ENCODE measurements around the gene SYPL2. TPM values are rescaled to one million over a fixed set of nuclear protein-coding genes. Genes with fewer than 3 reads are reported as not detected.

SYPL2 gene
- total RNA-seq, 1 experiment from 2014 or later: 1.3 TPM

GRCh38 chr1:109443476-109443875 is 22.9 kb upstream of the SYPL2 start:
- Histone ChIP-seq H3K4me2 (ENCODE audit: low read length) (no peak overlapping the region), H3K36me3 (ENCODE audit: control insufficient read depth in 1 of 2, insufficient read depth in 2 of 2, low read length in 2 of 2) (no peaks in the 10 kb centered on the region), H3K9ac (ENCODE audit: low read length) (no peak overlapping the region), H3K27me3 (ENCODE audit: insufficient read depth, low read length) (no peaks in the 10 kb centered on the region), H3K9me2 (ENCODE audit: insufficient read depth) (no peaks in the 10 kb centered on the region), H2AFZ (ENCODE audit: low read depth, low read length, poor library complexity, severe bottlenecking) (no peak overlapping the region), H3K9me3 (ENCODE audit: control insufficient read depth in 1 of 2, insufficient read depth in 1 of 2, low read depth in 1 of 2, low read length in 2 of 2) (no peaks in the 10 kb centered on the region), H3K27ac (ENCODE audit: low read depth, low read length) (no peak overlapping the region), H3K4me3 (replicated peaks in 1 of 2; ENCODE audit: low read depth in 1 of 2, low read length in 2 of 2) (no peak overlapping the region), H3K4me1 (ENCODE audit: control insufficient read depth in 1 of 2, insufficient read depth in 2 of 2, low read length in 2 of 2) (peaks cover 5 to 17% of the 10 kb centered on the region in 2 experiments), H3K79me2 (ENCODE audit: insufficient read depth, low read length) (no peaks in the 10 kb centered on the region), H4K20me1 (ENCODE audit: insufficient read depth) (no peaks in the 10 kb centered on the region)
- no TSS peak for BruUV-seq (replicated peaks)
- ATAC-seq (no peak), DNase-seq (ENCODE audit: low read depth, low spot score) (no peak)
- intact Hi-C loops (cut with micrococcal nuclease): no loop called here
- RAD21 ChIA-PET (ENCODE audit: low non-redundant PET in 1 of 2, low total read pairs in 2 of 2, uncharacterized antibody in 2 of 2, unreplicated experiment in 2 of 2): no interaction called here
- CTCF ChIA-PET: no interaction called here
- TF ChIP-seq SIN3A (IDR thresholded peaks at IDR 0.05; ENCODE audit: low read depth): no peak
- no peak for TF ChIP-seq POLR2AphosphoS5 (IDR thresholded peaks at IDR 0.05; ENCODE audit: low read depth, low read length)
- no peak for TF ChIP-seq ZNF274 (IDR thresholded peaks at IDR 0.05; ENCODE audit: low read depth, low read length)
- TF ChIP-seq, protein P1, sequence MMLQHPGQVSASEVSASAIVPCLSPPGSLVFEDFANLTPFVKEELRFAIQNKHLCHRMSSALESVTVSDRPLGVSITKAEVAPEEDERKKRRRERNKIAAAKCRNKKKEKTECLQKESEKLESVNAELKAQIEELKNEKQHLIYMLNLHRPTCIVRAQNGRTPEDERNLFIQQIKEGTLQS (IDR thresholded peaks at IDR 0.05): no peak
- TF ChIP-seq SP1 (IDR thresholded peaks at IDR 0.05; ENCODE audit: low read depth): no peak
- POLR2A ChIA-PET: no interaction called here

DNA sequence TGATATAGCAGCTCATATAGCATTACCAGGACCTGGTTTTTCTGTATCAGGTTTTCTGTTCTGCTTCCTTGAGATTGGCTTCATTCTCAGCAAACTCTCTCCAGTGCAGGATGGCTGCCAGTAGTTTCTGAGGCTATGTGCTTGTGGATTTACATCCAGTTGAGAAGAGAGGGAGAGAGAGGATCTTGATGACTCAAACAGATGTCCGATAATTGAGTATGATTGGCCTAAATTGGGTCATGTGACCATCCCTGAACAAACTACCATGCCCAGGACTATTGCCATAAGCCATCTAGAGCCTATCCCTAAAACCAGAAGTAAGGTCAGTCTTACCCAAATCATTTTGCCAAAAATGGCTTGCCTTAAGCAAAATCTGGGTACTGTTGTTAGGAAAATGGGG is 22.0 kb upstream of the SYPL2 start:
- POLR2A ChIA-PET: no interaction called here
- Histone ChIP-seq H3K9me2 (ENCODE audit: insufficient read depth) (no peaks in the 10 kb centered on the region), H3K27me3 (ENCODE audit: insufficient read depth, low read length) (no peaks in the 10 kb centered on the region), H3K4me3 (replicated peaks in 1 of 2; ENCODE audit: low read depth in 1 of 2, low read length in 2 of 2) (no peak overlapping the region), H3K79me2 (ENCODE audit: insufficient read depth, low read length) (no peaks in the 10 kb centered on the region), H4K20me1 (ENCODE audit: insufficient read depth) (no peaks in the 10 kb centered on the region), H3K9me3 (ENCODE audit: control insufficient read depth in 1 of 2, insufficient read depth in 1 of 2, low read depth in 1 of 2, low read length in 2 of 2) (no peaks in the 10 kb centered on the region), H3K4me1 (ENCODE audit: control insufficient read depth in 1 of 2, insufficient read depth in 2 of 2, low read length in 2 of 2) (peaks cover 0 to 8% of the 10 kb centered on the region in 2 experiments; a peak in 2 of 4 replicates), H3K9ac (ENCODE audit: low read length) (no peak overlapping the region), H3K36me3 (ENCODE audit: control insufficient read depth in 1 of 2, insufficient read depth in 2 of 2, low read length in 2 of 2) (no peaks in the 10 kb centered on the region), H2AFZ (ENCODE audit: low read depth, low read length, poor library complexity, severe bottlenecking) (no peak overlapping the region), H3K27ac (ENCODE audit: low read depth, low read length) (no peak overlapping the region), H3K4me2 (ENCODE audit: low read length) (no peak overlapping the region)
- intact Hi-C loops (cut with micrococcal nuclease): no loop called here
- CTCF ChIA-PET: no interaction called here
- ATAC-seq (no peak; the same call in 1 of the 2 replicates), DNase-seq (ENCODE audit: low read depth, low spot score) (no peak)
- RAD21 ChIA-PET (ENCODE audit: low non-redundant PET in 1 of 2, low total read pairs in 2 of 2, uncharacterized antibody in 2 of 2, unreplicated experiment in 2 of 2): no interaction called here
- no TSS peak for BruUV-seq (replicated peaks)
- TF ChIP-seq ZFX (IDR thresholded peaks at IDR 0.05) (no peak), POLR2AphosphoS5 (IDR thresholded peaks at IDR 0.05; ENCODE audit: low read depth, low read length) (no peak), CBX3 (IDR thresholded peaks at IDR 0.05; ENCODE audit: low read depth) (no peak), ZNF274 (IDR thresholded peaks at IDR 0.05; ENCODE audit: low read depth, low read length) (no peak), SIN3A (IDR thresholded peaks at IDR 0.05; ENCODE audit: low read depth) (no peak), RAD21 (IDR thresholded peaks at IDR 0.05; ENCODE audit: low read depth) (no peak), CTCF (IDR thresholded peaks at IDR 0.05 in 2 of 3, conservative IDR thresholded peaks at IDR 0.05 in 1 of 3; ENCODE audit: borderline replicate concordance in 1 of 3, insufficient read depth in 1 of 3, low read depth in 2 of 3, low read length in 2 of 3) (no peak), CEBPB (IDR thresholded peaks at IDR 0.05; ENCODE audit: low read depth) (no peak), EZH2phosphoT487 (IDR thresholded peaks at IDR 0.05; ENCODE audit: borderline replicate concordance) (no peak), FOSL1 (IDR thresholded peaks at IDR 0.05; ENCODE audit: low read depth) (no peak), SRF (IDR thresholded peaks at IDR 0.05; ENCODE audit: low read depth) (no peak), ELF1 (IDR thresholded peaks at IDR 0.05; ENCODE audit: borderline replicate concordance, low read depth) (no peak)
- TF ChIP-seq, protein P1 (IDR thresholded peaks at IDR 0.05): no peak
- TF ChIP-seq, protein P2, sequence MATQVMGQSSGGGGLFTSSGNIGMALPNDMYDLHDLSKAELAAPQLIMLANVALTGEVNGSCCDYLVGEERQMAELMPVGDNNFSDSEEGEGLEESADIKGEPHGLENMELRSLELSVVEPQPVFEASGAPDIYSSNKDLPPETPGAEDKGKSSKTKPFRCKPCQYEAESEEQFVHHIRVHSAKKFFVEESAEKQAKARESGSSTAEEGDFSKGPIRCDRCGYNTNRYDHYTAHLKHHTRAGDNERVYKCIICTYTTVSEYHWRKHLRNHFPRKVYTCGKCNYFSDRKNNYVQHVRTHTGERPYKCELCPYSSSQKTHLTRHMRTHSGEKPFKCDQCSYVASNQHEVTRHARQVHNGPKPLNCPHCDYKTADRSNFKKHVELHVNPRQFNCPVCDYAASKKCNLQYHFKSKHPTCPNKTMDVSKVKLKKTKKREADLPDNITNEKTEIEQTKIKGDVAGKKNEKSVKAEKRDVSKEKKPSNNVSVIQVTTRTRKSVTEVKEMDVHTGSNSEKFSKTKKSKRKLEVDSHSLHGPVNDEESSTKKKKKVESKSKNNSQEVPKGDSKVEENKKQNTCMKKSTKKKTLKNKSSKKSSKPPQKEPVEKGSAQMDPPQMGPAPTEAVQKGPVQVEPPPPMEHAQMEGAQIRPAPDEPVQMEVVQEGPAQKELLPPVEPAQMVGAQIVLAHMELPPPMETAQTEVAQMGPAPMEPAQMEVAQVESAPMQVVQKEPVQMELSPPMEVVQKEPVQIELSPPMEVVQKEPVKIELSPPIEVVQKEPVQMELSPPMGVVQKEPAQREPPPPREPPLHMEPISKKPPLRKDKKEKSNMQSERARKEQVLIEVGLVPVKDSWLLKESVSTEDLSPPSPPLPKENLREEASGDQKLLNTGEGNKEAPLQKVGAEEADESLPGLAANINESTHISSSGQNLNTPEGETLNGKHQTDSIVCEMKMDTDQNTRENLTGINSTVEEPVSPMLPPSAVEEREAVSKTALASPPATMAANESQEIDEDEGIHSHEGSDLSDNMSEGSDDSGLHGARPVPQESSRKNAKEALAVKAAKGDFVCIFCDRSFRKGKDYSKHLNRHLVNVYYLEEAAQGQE (IDR thresholded peaks at IDR 0.05; ENCODE audit: low read depth): no peak
- TF ChIP-seq, protein P3, sequence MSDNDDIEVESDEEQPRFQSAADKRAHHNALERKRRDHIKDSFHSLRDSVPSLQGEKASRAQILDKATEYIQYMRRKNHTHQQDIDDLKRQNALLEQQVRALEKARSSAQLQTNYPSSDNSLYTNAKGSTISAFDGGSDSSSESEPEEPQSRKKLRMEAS (IDR thresholded peaks at IDR 0.05): no peak
